ENCODE results near the gene MTHFR.

The MTHFR gene

GRCh38 chr1:11752359-11753088, 53.2 kb downstream of the MTHFR start:
- DNase-seq = no peak

DNA sequence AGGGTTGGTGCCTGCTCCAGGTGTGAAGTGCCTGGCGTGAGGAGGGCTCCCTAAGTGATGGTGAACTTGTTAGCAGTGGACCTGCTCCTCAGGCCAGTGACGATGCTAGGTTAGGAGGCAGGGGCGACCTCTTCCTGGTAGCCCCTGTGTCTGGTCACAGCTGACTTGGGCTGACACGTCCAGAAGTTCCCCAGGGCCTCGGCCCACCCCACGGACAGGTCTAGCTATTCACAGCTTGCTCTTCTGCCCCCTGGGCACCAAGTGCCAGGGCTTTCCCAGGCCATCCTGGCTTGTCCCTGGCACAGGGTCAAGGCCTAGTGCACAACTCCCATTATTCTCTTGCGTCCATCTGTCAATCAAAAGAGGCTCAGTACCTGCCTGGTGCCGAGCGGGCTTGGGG, 54.7 kb downstream of the MTHFR start:
- no peak for DNase-seq

DNA sequence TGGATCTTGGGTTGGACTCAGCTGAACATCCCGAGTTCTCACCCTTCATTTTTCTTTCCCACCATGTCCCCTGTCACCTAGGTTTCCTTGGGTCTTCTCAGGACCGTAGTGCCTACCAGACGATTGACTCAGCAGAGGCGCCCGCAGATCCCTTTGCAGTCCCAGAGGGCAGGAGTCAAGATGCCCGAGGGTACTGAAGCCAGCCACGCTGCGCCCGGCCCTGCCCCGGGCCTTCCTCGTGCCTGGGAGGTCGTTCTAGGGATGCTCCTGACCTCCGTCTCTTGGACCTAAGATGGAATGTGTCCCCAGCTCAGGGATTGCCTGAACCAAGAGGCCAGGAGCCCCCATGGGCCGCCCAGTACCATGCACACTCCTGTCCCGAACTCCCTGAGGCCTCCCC, 55.8 kb downstream of the MTHFR start:
- DNase-seq = no peak

DNA sequence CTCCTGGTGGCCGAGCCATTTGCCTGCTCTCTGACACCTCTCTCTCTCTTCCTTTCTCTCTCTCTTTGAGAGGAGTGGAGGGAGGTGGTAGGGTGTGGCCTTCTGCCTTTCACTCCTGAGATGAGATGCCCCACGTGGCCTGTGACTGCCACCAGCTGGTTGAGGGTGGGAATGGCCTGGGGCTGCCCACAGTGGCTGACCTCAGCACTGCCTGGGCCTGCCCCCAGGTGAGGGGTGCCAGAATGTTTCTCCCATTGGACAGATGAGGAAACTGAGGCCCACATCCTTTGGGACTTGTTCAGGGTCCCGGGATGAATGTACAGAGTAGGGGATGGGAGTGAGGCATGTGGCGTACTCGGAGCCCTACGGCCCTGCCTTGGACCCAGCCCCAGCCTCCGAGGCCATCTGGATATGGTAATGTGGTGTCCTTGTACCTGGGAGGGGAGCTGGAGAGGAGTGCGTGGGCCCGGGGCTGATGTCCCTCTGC, 56.5 kb downstream of the MTHFR start:
- DNase-seq = peak; percentile 31 to 53

GRCh38 chr1:11748294-11749202, 57.2 kb downstream of the MTHFR start:
- DNase-seq = no peak

DNA sequence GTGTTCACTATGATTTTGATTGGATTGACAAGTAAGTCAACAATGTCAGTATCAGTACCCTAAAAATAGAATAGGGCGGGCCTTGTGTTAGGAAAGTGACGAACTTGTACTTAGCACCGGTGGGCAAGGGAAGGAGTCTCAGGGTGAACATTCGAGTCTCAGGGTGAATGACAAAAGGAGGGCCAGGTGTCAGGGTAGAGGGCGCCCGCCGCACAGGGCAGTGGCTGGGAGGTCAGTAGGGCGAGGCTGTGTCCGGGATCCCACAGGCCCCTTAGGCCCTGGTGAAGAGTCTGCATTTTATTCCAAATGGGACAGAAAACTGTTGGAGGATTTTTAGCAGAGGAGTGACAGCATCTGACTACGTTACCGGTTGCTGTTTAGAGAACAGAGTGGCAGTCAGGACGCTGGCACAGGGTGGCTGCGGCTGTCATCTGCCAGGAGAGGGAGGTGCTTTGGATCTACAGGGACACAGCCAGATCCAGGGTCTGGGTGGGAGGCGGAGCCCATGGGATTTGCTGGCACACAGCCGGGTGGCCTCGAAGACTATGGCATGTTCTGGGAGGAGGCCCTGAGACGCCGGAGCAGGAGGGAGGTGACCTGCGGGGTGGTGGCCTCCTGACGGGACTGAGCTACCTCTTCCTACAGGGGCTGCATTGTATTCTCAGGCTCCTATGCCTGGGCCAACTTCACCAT, 58.8 kb downstream of the MTHFR start:
- no peak for DNase-seq

- DNase-seq = no peak
These were observed 59.7 kb downstream of the MTHFR start for GRCh38 chr1:11746092-11746491.

DNA sequence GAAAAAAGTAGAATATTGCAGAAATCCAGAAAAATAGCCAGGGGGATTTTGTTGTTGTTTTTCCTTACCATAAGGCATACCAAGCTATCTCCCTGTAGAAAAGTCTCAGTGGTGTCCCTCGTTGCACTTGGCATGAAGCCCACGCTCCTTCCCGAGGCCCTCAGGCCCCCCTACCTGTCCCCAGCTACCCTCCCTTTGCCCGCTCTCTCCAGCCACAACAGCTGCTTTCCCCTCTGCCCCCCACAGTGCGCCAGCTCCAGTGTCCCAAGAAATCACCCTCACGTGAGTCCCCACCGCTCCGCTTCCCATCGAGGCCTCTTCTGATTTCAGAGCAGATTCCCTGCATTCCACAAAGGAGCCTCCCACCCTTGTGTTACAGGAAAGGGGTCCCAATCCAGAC, 61.5 kb downstream of the MTHFR start:
- no peak for DNase-seq

DNA sequence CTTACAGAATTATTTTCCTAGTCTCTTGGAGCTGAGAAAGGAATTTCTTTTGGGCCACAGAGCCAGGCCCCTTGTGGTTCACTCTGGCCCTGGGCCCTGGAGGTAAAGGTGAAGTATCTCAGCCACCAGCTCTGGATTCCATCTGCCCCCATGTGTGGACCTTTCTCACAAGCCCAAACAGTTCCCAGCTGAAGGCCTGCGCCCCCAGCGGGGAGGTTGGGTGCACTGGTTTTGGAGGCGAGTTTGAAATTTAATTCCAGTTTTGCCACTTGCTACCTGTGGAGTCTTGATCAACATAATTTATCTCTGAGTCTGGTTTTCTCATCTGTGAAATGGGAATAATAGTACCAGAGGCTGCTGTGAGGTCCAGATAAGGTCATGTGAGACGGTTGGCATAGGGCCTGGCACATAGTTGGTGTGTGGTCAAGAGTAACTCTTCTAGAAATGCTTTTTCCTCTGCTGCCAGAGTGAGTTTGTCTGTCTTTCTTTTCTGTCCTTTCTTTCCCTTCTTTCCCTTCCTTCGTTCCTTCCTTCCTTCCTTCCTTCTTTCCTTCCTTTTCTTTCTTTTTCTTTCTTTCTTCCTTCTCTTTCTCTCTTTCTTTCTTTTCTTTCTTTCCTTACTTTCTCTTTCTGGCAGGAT, 63.7 kb downstream of the MTHFR start:
- no peak for DNase-seq

DNA sequence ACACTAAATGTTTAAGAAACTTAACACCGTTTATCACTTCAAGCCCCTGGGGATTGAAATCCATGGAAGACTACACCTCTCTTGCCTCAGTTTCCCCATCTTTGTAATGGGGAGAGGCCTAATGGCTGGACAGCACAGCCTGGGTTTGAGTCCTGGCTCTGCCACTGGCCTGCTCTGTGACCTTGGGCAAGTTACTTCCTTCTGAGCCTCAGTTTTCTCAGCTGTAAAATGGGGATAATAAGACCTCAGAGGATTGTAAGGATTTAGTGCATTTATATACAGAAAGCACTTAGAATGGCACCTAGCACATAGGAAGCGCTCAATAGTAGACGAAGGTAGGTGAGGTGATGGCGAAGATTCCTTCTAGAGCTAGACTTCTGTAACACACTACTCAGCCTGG, 64.3 kb downstream of the MTHFR start:
- DNase-seq = no peak

DNA sequence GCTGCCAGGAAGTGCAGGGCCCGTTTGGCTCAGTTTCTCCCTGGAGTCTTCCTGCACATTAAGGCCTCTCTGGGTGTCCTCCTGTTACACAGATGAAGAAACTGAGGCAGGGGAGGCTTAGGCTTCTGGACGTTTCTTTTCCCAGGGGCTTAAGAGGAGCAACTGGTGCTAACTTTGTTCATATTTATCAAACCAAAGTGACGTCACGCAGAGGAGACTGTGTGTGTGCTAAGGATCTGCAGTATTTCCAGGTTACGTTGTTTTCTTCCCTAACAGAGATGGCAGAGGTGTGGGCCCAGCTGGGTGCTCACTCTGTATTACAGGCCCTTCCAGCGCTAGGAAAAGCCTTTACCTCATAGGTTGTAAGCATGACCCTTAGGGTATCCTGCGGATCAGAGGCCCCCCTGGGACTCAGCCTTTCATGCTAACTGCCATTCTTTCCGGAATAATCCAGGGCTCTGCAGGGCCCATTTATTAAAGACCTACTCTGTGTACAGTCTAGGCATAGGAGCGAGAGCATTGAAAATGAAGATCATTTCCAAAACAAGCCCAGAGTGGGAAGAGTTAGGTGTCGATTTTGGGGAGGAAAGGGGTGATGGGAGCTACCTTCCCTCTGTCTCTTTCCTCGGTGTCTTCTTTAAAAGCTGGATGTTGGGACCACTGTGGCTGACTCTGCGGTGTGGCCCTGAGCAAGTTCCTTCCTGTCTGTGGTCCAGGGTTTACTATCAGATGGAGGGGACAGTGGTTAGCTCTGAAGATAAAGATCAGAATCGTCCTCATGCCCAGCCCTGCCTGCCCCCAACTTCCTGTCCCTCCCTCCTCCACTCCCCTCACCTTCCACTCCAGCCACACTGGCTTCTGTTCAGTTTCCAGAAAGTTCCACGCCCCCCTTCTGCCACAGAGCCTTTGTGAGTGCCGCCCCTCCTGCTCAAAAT, 65.2 kb downstream of the MTHFR start:
- no peak for DNase-seq

DNA sequence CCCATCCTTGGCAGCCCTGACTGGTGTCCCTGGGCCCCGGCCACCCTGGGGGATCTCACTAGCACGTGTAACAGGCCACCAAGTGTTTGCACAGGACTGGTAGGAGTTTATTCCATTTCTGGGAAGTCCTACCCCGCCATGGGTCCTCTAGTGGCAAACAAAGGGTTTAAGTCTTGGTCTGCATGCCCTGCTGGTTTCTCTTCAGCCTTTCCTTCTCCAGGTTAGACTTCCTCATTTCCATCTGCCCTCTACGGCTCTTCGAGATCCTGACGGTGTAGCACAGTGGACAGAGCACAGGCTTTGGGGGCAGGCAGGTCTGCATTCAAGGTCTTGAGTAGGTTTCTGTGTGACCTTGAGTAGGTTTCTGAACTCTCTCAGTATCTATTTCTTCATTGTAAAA, 67.0 kb downstream of the MTHFR start:
- DNase-seq = peak; percentile 41 to 43

GRCh38 chr1:11738096-11738495, 67.7 kb downstream of the MTHFR start:
- no peak for DNase-seq

DNA sequence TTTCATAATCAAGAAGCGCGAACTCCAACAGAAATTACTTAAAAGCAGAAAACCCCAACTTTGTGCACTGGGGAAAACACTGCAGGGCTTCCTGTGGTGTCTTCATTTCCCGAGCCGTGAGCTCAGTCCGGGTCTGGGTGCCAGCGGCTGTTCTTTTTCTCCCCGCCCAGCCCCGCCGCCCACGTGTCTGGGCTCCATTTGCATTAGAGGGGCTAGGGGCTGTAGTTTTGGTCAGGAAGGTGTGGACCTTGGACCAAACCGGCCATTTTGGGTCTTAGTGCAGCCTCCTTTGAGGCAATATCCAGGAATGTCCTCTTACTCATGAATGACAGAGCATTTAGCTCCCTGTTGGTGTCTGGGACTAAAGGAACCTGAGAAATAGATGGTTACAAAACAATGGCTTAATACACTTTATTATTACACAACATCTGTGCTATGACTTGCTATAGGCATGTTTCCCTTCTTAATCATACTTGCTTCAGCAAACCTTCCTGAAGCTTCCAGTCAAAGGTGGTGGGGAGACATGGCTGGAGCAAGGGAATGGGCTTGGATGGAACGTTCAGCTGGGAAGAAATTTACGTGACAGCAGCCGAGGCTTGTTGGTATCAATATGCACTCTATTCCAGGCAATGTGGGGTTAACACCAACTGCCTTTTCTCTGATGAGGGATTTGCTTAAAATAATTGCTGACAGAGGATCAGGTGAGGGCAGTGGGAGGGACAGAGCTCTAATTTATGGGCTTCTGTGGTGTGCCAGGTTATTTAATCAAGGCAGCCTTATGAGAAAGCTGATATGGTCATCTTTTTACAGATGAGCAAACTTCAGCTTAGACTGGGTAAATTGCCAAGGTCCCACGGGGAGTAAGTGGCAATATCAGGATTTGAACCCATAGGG, 68.8 kb downstream of the MTHFR start:
- peak; percentile 98 to 99 for DNase-seq

DNA sequence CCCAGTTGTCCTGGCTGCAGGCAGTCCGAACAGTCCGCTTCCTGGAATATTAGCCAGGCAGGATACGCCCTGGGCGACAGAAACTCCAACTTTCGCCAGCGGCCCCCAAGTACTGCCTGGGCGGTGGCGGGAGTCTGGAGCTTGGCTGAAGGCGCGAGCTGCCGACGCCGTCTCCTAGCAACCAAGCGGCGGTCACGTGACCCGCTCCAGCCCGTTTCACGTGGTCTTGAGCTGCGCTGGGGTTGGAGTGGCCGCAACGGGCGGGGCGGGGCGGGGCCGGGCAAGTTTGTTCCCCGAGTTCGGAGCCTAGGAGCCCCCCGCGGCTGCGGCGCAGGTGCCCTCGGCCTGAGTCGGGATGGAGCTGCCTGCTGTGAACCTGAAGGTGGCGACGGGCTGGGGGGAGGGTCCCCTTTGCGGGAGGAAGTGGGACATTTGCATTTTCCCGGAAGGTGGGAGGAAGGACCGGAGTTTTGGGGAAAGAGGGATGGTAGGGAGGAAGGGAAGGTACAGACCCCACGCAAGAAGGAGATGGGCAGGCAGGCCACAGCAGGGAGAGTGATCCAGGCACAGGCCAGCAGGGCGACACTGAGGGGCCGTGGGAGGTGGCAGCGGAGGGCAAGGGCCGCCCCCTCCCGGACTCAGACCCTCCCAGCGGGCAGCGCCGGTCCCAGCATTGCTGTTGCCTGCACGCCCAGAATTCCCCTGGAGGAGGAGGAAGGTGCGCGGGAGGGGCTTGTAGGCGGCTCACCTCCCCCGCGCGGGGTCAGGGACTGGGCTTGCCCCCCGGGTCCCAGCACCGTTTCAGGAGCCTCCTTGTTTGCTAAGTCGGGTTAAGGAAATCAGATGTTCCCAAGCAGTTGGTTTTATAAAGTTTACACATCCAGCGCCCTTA, 69.7 kb downstream of the MTHFR start, which contains the start of gene AGTRAP:
Gene AGTRAP, plus strand, starts transcription at position 283 of the 892 bp plus-strand sequence. Its CDS starts 73 bp downstream, at position 356.
- peak; percentile 91 to 92 for DNase-seq

All from inflammatory macrophage treated with lipopolysaccharide for 1 hour (primary cell).